Naive thymus-derived CD4-positive, alpha-beta T cell (primary cell): ENCODE data around the gene LMOD1. TPM values are rescaled to one million over a fixed set of nuclear protein-coding genes. Genes with fewer than 3 reads are reported as not detected.
A peak's percentile ranks its signal among the peaks of the same experiment; 100 is the strongest.
"Not testable (repeated sequence)": the region's sequence is repeated elsewhere in the genome, so short reads cannot be mapped to it uniquely, and the experiment has no call there.

Experiments used
- ATAC-seq: fragments of 150-1000 bp; cut with Tn5 transposase; 2 replicates; pipeline ENCODE4 v1.10.0; 2021; ENCODE audit warnings: mild to moderate bottlenecking, moderate library complexity
- CTCF ChIA-PET: fragments of 350-600 bp; sonication (Branson Sonifier 250); formaldehyde crosslinking; loops from one replicate; lab custom pipeline; 2021; ENCODE audit warnings: antibody characterized with exemption; lab: Charles Lee
- POLR2A ChIA-PET: fragments of 350-600 bp; sonication (Branson Sonifier 250); formaldehyde crosslinking; loops from one replicate; lab custom pipeline; 2021; ENCODE audit warnings: antibody characterized with exemption, inconsistent platforms; lab: Charles Lee
- DNase-seq, 9 donors: peaks; one replicate each; pipeline versions ENCODE4 v3.0.0 to v3.0.0-alpha.2; 2020 to 2022; ENCODE audit warnings: mixed read lengths in 1 of 9
- H3K27ac ChIP-seq: one replicate; pipeline ENCODE4 v1.7.0; 2013; ENCODE audit warnings: mild to moderate bottlenecking, low read depth, low read length, moderate library complexity
- H3K27me3 ChIP-seq, 2 donors: one replicate each; pipeline ENCODE4 v1.7.0; 2013; ENCODE audit warnings: low read length in 2 of 2, mild to moderate bottlenecking in 2 of 2, moderate library complexity in 2 of 2; ENCODE audit not compliant: control insufficient read depth in 2 of 2, insufficient read depth in 2 of 2
- H3K36me3 ChIP-seq, 3 experiments: 1 replicate in 2 of 3; 2 replicates in 1 of 3; pipeline ENCODE4 v1.7.0; 2013; ENCODE audit warnings: low read length in 3 of 3, mild to moderate bottlenecking in 3 of 3, moderate library complexity in 1 of 3; ENCODE audit not compliant: insufficient read depth in 3 of 3, control insufficient read depth in 2 of 3
- H3K4me1 ChIP-seq, 2 donors: one replicate each; pipeline ENCODE4 v1.7.0; 2013; ENCODE audit warnings: low read length in 2 of 2, mild to moderate bottlenecking in 2 of 2, moderate library complexity in 1 of 2; ENCODE audit not compliant: control insufficient read depth in 2 of 2, insufficient read depth in 2 of 2
- H3K4me3 ChIP-seq: 2 replicates; pipeline ENCODE4 v1.7.0; 2013; ENCODE audit warnings: mild to moderate bottlenecking, low read length
- H3K9me3 ChIP-seq, 3 experiments: 1 replicate in 2 of 3; 2 replicates in 1 of 3; pipeline ENCODE4 v1.7.0; 2013; ENCODE audit warnings: low read length in 3 of 3; ENCODE audit not compliant: control insufficient read depth in 2 of 3
- H3K27ac Mint-ChIP-seq, 9 donors: one replicate each; pipeline ENCODE4 v1.8.0; 2020 to 2022; ENCODE audit warnings: mixed read lengths in 9 of 9, mild to moderate bottlenecking in 8 of 9, moderate library complexity in 5 of 9, inconsistent platforms in 2 of 9
- H3K27me3 Mint-ChIP-seq, 5 donors: one replicate each; pipeline ENCODE4 v1.8.0; 2021 to 2022; ENCODE audit warnings: mixed read lengths in 5 of 5, mild to moderate bottlenecking in 1 of 5
- H3K36me3 Mint-ChIP-seq, 5 donors: one replicate each; pipeline ENCODE4 v1.8.0; 2020 to 2022; ENCODE audit warnings: mixed read lengths in 5 of 5, mild to moderate bottlenecking in 3 of 5, inconsistent platforms in 1 of 5
- H3K4me1 Mint-ChIP-seq, 7 donors: one replicate each; pipeline ENCODE4 v1.8.0; 2020 to 2022; ENCODE audit warnings: mixed read lengths in 7 of 7, mild to moderate bottlenecking in 3 of 7, inconsistent platforms in 1 of 7
- H3K4me3 Mint-ChIP-seq, 10 donors: one replicate each; pipeline ENCODE4 v1.8.0; 2020 to 2022; ENCODE audit warnings: mild to moderate bottlenecking in 10 of 10, mixed read lengths in 10 of 10, moderate library complexity in 6 of 10, inconsistent platforms in 2 of 10
- H3K9me3 Mint-ChIP-seq, 11 donors: one replicate each; pipeline ENCODE4 v1.8.0; 2020 to 2022; ENCODE audit warnings: mixed read lengths in 11 of 11, mild to moderate bottlenecking in 4 of 11, inconsistent platforms in 1 of 11, moderate library complexity in 1 of 11
- intact Hi-C, 2 donors: fragments of 100-400 bp; cut with micrococcal nuclease; formaldehyde crosslinking; loops; one replicate each; pipeline ENCODE4 v1.15.1; 2023
- polyA plus RNA-seq, 2 donors: library from polyadenylated mRNA; unstranded; fragments of 300-500 nt; fragmentation: Illumina TruSeq; gene quantifications; one replicate each; pipeline ENCODE4 v1.2.3, GENCODE V29; 2021
- total RNA-seq, 6 experiments: library from RNA in 5 of 6; stranded (reverse) in 5 of 6; gene quantifications; 1 replicate in 5 of 6; 2 replicates in 1 of 6; pipeline ENCODE4 v1.2.3 and lab custom pipeline; 2021 to 2026

Gene LMOD1
- total and polyA plus RNA-seq, 7 experiments from 2014 or later, result not detected

GRCh38 chr1:201944002-201944401 lies 2.3 kb downstream of the LMOD1 start:
- no peak overlapping the region for H3K4me3 Mint-ChIP-seq
- Histone ChIP-seq H3K27me3 (peaks cover 0 to 7% of the 10 kb centered on the region in 2 donors), H3K4me3 (no peak overlapping the region), H3K9me3 (no peaks in the 10 kb centered on the region), H3K4me1 (no peaks in the 10 kb centered on the region), H3K36me3 (no peaks in the 10 kb centered on the region), H3K27ac (no peak overlapping the region)
- peaks cover 4 to 24% (median 13%) of the 10 kb centered on the region in 7 donors for H3K4me1 Mint-ChIP-seq
- ChIA-PET POLR2A (no interaction called here), CTCF (interaction anchor here (1.0 kb wide), 1 partner anchor 10 kb away, joined by 3 read pairs; no protein-coding TSS in a partner anchor)
- peak overlapping the region in 1 of 9 donors; percentile 26 for H3K27ac Mint-ChIP-seq
- intact Hi-C loops, result no loop called here
- DNase-seq (no peak), ATAC-seq (no peak)
- H3K36me3 Mint-ChIP-seq, result no peaks in the 10 kb centered on the region
- no peaks in the 10 kb centered on the region for H3K9me3 Mint-ChIP-seq
- H3K27me3 Mint-ChIP-seq, result peaks cover 43 to 58% (median 49%) of the 10 kb centered on the region in 5 donors

- H3K9me3 ChIP-seq, result no peaks in the 10 kb centered on the region
- intact Hi-C loops, result no loop called here
- no peaks in the 10 kb centered on the region for H3K36me3 Mint-ChIP-seq
- peaks cover 35 to 50% (median 38%) of the 10 kb centered on the region in 5 donors for H3K27me3 Mint-ChIP-seq
- no peak overlapping the region for H3K27ac ChIP-seq
- ChIA-PET CTCF (interaction anchor here (0.7 kb wide), 1 partner anchor 378 kb away, joined by 3 read pairs; no protein-coding TSS in a partner anchor), POLR2A (no interaction called here)
- peaks cover 2 to 22% (median 13%) of the 10 kb centered on the region in 7 donors for H3K4me1 Mint-ChIP-seq
- H3K27me3 ChIP-seq, result peaks cover 0 to 7% of the 10 kb centered on the region in 2 donors
- no peaks in the 10 kb centered on the region for H3K36me3 ChIP-seq
- H3K4me3 ChIP-seq, result no peak overlapping the region
- no peak for ATAC-seq
- no peaks in the 10 kb centered on the region for H3K9me3 Mint-ChIP-seq
- H3K4me1 ChIP-seq, result no peaks in the 10 kb centered on the region
- H3K27ac Mint-ChIP-seq, result no peak overlapping the region
- no peak for DNase-seq
- no peak overlapping the region for H3K4me3 Mint-ChIP-seq
These were observed 4.2 kb downstream of the LMOD1 start for GRCh38 chr1:201942129-201942495.

GRCh38 chr1:201941420-201942128 lies 4.8 kb downstream of the LMOD1 start:
- no peaks in the 10 kb centered on the region for H3K9me3 ChIP-seq
- no peak overlapping the region for H3K4me3 Mint-ChIP-seq
- H3K4me1 Mint-ChIP-seq, result peaks cover 0 to 17% (median 9%) of the 10 kb centered on the region in 7 donors
- H3K27ac ChIP-seq, result no peak overlapping the region
- ATAC-seq (no peak), DNase-seq (no peak)
- POLR2A ChIA-PET, result no interaction called here
- H3K27ac Mint-ChIP-seq, result no peak overlapping the region
- H3K27me3 ChIP-seq, result peaks cover 0 to 7% of the 10 kb centered on the region in 2 donors
- no peaks in the 10 kb centered on the region for H3K4me1 ChIP-seq
- no peaks in the 10 kb centered on the region for H3K36me3 Mint-ChIP-seq
- peaks cover 29 to 46% (median 33%) of the 10 kb centered on the region in 5 donors for H3K27me3 Mint-ChIP-seq
- intact Hi-C loops, result no loop called here
- no peak overlapping the region for H3K4me3 ChIP-seq
- no peaks in the 10 kb centered on the region for H3K36me3 ChIP-seq
- CTCF ChIA-PET, result interaction anchor here (0.7 kb wide), 1 partner anchor 378 kb away, joined by 3 read pairs; no protein-coding TSS in a partner anchor
- no peaks in the 10 kb centered on the region for H3K9me3 Mint-ChIP-seq

GRCh38 chr1:201940316-201940715 lies 6.0 kb downstream of the LMOD1 start:
- H3K27me3 ChIP-seq, DNase-seq, H3K4me3 ChIP-seq, H3K9me3 ChIP-seq, ATAC-seq, H3K27ac ChIP-seq, H3K4me3 Mint-ChIP-seq, H3K36me3 Mint-ChIP-seq, CTCF ChIA-PET, H3K4me1 ChIP-seq, H3K4me1 Mint-ChIP-seq, H3K27ac Mint-ChIP-seq, POLR2A ChIA-PET, H3K36me3 ChIP-seq, H3K9me3 Mint-ChIP-seq, intact Hi-C loops: not testable (repeated sequence)
- peaks cover 20 to 38% (median 22%) of the 10 kb centered on the region in 5 donors for H3K27me3 Mint-ChIP-seq

GRCh38 chr1:201939574-201939973 lies 6.8 kb downstream of the LMOD1 start:
- Mint-ChIP-seq H3K36me3 (no peaks in the 10 kb centered on the region), H3K9me3 (no peaks in the 10 kb centered on the region), H3K4me3 (no peak overlapping the region), H3K4me1 (no peaks in the 10 kb centered on the region), H3K27ac (no peak overlapping the region), H3K27me3 (peaks cover 13 to 36% (median 15%) of the 10 kb centered on the region in 5 donors)
- Histone ChIP-seq H3K36me3 (no peaks in the 10 kb centered on the region), H3K9me3 (no peaks in the 10 kb centered on the region), H3K27ac (no peak overlapping the region), H3K4me3 (no peak overlapping the region), H3K4me1 (no peaks in the 10 kb centered on the region), H3K27me3 (no peaks in the 10 kb centered on the region)
- POLR2A ChIA-PET, result no interaction called here
- intact Hi-C loops, result no loop called here
- ATAC-seq, result no peak
- CTCF ChIA-PET, result no interaction called here
- no peak for DNase-seq

GRCh38 chr1:201939148-201939547 lies 7.2 kb downstream of the LMOD1 start:
- no peaks in the 10 kb centered on the region for H3K27me3 ChIP-seq
- Mint-ChIP-seq H3K27me3 (peaks cover 11 to 36% (median 14%) of the 10 kb centered on the region in 5 donors), H3K27ac (no peak overlapping the region), H3K36me3 (no peaks in the 10 kb centered on the region), H3K4me3 (no peak overlapping the region), H3K4me1 (no peaks in the 10 kb centered on the region), H3K9me3 (no peaks in the 10 kb centered on the region)
- no peak overlapping the region for H3K4me3 ChIP-seq
- no peaks in the 10 kb centered on the region for H3K36me3 ChIP-seq
- ATAC-seq (no peak), DNase-seq (no peak)
- intact Hi-C loops, result no loop called here
- ChIA-PET CTCF (no interaction called here), POLR2A (no interaction called here)
- H3K27ac ChIP-seq, result no peak overlapping the region
- no peaks in the 10 kb centered on the region for H3K9me3 ChIP-seq
- no peaks in the 10 kb centered on the region for H3K4me1 ChIP-seq
